Astrocyte (in vitro differentiated cells and primary cell): Measurements from ENCODE around the gene UBE2K. TPM values are rescaled to one million over a fixed set of nuclear protein-coding genes. Genes with fewer than 3 reads are reported as not detected.

Source experiments
- DNase-seq: peaks from one replicate; pipeline ENCODE4 v3.0.0-alpha.2; 2010; ENCODE audit warnings: low read depth
- FAIRE-seq: peaks from 2 replicates; lab custom pipeline; 2011; peaks lifted over from hg19 to GRCh38; lab: Jason Lieb, UNC
- H2AFZ ChIP-seq: 2 replicates; pipeline ENCODE4 v1.6.0; 2012; ENCODE audit warnings: low read depth, low read length, inconsistent platforms
- H3K27ac ChIP-seq: 2 replicates; pipeline ENCODE4 v1.5.1; 2011; ENCODE audit warnings: low read depth, low read length, inconsistent platforms
- H3K27me3 ChIP-seq: 2 replicates; pipeline ENCODE4 v1.6.0; 2011; ENCODE audit warnings: low read length, inconsistent platforms; ENCODE audit not compliant: insufficient read depth
- H3K36me3 ChIP-seq: 2 replicates; pipeline ENCODE4 v1.5.1; 2011; ENCODE audit warnings: low read length, inconsistent platforms; ENCODE audit not compliant: insufficient read depth
- H3K4me1 ChIP-seq: 2 replicates; pipeline ENCODE4 v1.5.1; 2011; ENCODE audit warnings: low read length, inconsistent platforms; ENCODE audit not compliant: insufficient read depth
- H3K4me2 ChIP-seq: 2 replicates; pipeline ENCODE4 v1.6.0; 2012; ENCODE audit warnings: low read length, inconsistent platforms
- H3K4me3 ChIP-seq: 2 replicates; pipeline ENCODE4 v1.5.1; 2011; ENCODE audit warnings: low read depth, mild to moderate bottlenecking, low read length, inconsistent platforms; ENCODE audit not compliant: insufficient read depth
- H3K79me2 ChIP-seq: 2 replicates; pipeline ENCODE4 v1.6.0; 2012; ENCODE audit warnings: mild to moderate bottlenecking, low read length, inconsistent platforms; ENCODE audit not compliant: insufficient read depth
- H3K9ac ChIP-seq: 2 replicates; pipeline ENCODE4 v1.6.0; 2012; ENCODE audit warnings: mild to moderate bottlenecking, low read length, inconsistent platforms
- H3K9me3 ChIP-seq: 2 replicates; pipeline ENCODE4 v1.5.1; 2012; ENCODE audit warnings: low read depth, mild to moderate bottlenecking, low read length, inconsistent platforms; ENCODE audit not compliant: insufficient read depth
- H4K20me1 ChIP-seq: 2 replicates; pipeline ENCODE4 v1.6.0; 2012; ENCODE audit warnings: low read length, inconsistent platforms; ENCODE audit not compliant: insufficient read depth
- H3K27ac Mint-ChIP-seq: one replicate; pipeline ENCODE4 v1.8.0; 2021; ENCODE audit warnings: mild to moderate bottlenecking, mixed read lengths; ENCODE audit not compliant: unreplicated experiment
- H3K27me3 Mint-ChIP-seq: one replicate; pipeline ENCODE4 v1.8.0; 2021; ENCODE audit warnings: low read depth, mixed read lengths; ENCODE audit not compliant: unreplicated experiment
- H3K36me3 Mint-ChIP-seq: one replicate; pipeline ENCODE4 v1.8.0; 2021; ENCODE audit warnings: low read depth, mixed read lengths; ENCODE audit not compliant: unreplicated experiment
- H3K4me1 Mint-ChIP-seq: one replicate; pipeline ENCODE4 v1.8.0; 2021; ENCODE audit warnings: low read depth, mixed read lengths; ENCODE audit not compliant: unreplicated experiment
- H3K4me3 Mint-ChIP-seq: one replicate; pipeline ENCODE4 v1.8.0; 2021; ENCODE audit warnings: mild to moderate bottlenecking, moderate library complexity, mixed read lengths; ENCODE audit not compliant: unreplicated experiment
- H3K9me3 Mint-ChIP-seq: one replicate; pipeline ENCODE4 v1.8.0; 2021; ENCODE audit warnings: mild to moderate bottlenecking, mixed read lengths; ENCODE audit not compliant: unreplicated experiment
- CTCF ChIP-seq: IDR thresholded peaks from 2 replicates; pipeline ENCODE4 v1.5.1; 2011; ENCODE audit warnings: low read depth, mild to moderate bottlenecking, inconsistent platforms, low read length, moderate library complexity; ENCODE audit not compliant: insufficient read depth
- EZH2 ChIP-seq: IDR thresholded peaks from 2 replicates; pipeline ENCODE4 v1.6.1; 2012; ENCODE audit warnings: mild to moderate bottlenecking, low read length, inconsistent platforms; ENCODE audit not compliant: insufficient read depth
- total RNA-seq: library from RNA; stranded (reverse); gene quantifications from 2 replicates; pipeline ENCODE4 v1.2.1, GENCODE V29; 2021

Gene UBE2K
- total RNA-seq, 1 donor from 2014 or later: 134 TPM

GRCh38 chr4:39713691-39714090, 15.8 kb downstream of the UBE2K start:
- peak overlapping the region; percentile 83 for H3K27ac Mint-ChIP-seq
- DNase-seq (no peak), FAIRE-seq (no peak)
- H3K4me1 Mint-ChIP-seq: peaks cover 22% of the 10 kb centered on the region
- H3K27me3 Mint-ChIP-seq: no peaks in the 10 kb centered on the region
- no peaks in the 10 kb centered on the region for H3K9me3 ChIP-seq
- peaks cover 15% of the 10 kb centered on the region for H3K36me3 Mint-ChIP-seq
- H3K4me3 ChIP-seq: no peak overlapping the region
- H2AFZ ChIP-seq: no peak overlapping the region
- no peak for TF ChIP-seq CTCF
- no peak for TF ChIP-seq EZH2
- H3K4me3 Mint-ChIP-seq: no peak overlapping the region
- H3K79me2 ChIP-seq: peaks cover 96% of the 10 kb centered on the region
- H3K27ac ChIP-seq: no peak overlapping the region
- H3K4me2 ChIP-seq: no peak overlapping the region
- no peaks in the 10 kb centered on the region for H3K27me3 ChIP-seq
- H3K9ac ChIP-seq: no peak overlapping the region
- H3K9me3 Mint-ChIP-seq: no peaks in the 10 kb centered on the region
- H3K36me3 ChIP-seq: no peaks in the 10 kb centered on the region
- H4K20me1 ChIP-seq: peaks cover 85% of the 10 kb centered on the region
- H3K4me1 ChIP-seq: no peaks in the 10 kb centered on the region

- no peaks in the 10 kb centered on the region for H3K36me3 ChIP-seq
- H3K9me3 Mint-ChIP-seq: no peaks in the 10 kb centered on the region
- peaks cover 21% of the 10 kb centered on the region for H3K4me1 Mint-ChIP-seq
- no peak for FAIRE-seq
- H3K79me2 ChIP-seq: peaks cover 96% of the 10 kb centered on the region
- H3K9me3 ChIP-seq: no peaks in the 10 kb centered on the region
- no peak overlapping the region for H3K4me3 Mint-ChIP-seq
- H3K4me1 ChIP-seq: no peaks in the 10 kb centered on the region
- H3K27ac ChIP-seq: no peak overlapping the region
- no peak overlapping the region for H3K9ac ChIP-seq
- no peaks in the 10 kb centered on the region for H3K27me3 ChIP-seq
- H3K27me3 Mint-ChIP-seq: no peaks in the 10 kb centered on the region
- H3K4me2 ChIP-seq: no peak overlapping the region
- no peak for TF ChIP-seq CTCF
- peaks cover 85% of the 10 kb centered on the region for H4K20me1 ChIP-seq
- no peak overlapping the region for H3K4me3 ChIP-seq
- peaks cover 18% of the 10 kb centered on the region for H3K36me3 Mint-ChIP-seq
- no peak for DNase-seq
- H2AFZ ChIP-seq: no peak overlapping the region
- H3K27ac Mint-ChIP-seq: peak overlapping the region; percentile 83
Observed at GRCh38 chr4:39714166-39714565, 16.2 kb downstream of the UBE2K start.

GRCh38 chr4:39715788-39716187, 17.9 kb downstream of the UBE2K start:
- FAIRE-seq: no peak
- H3K4me1 ChIP-seq: no peaks in the 10 kb centered on the region
- H3K4me1 Mint-ChIP-seq: peaks cover 28% of the 10 kb centered on the region

More at GRCh38 chr4:39715788-39716187, 17.9 kb downstream of the UBE2K start:
- no peak overlapping the region for H3K27ac Mint-ChIP-seq
- TF ChIP-seq CTCF (no peak), EZH2 (no peak)
- no peak overlapping the region for H3K9ac ChIP-seq
- no peaks in the 10 kb centered on the region for H3K36me3 ChIP-seq
- H3K4me3 ChIP-seq: no peak overlapping the region
- no peak overlapping the region for H2AFZ ChIP-seq
- no peaks in the 10 kb centered on the region for H3K9me3 ChIP-seq
- H4K20me1 ChIP-seq: peaks cover 84% of the 10 kb centered on the region
- no peaks in the 10 kb centered on the region for H3K27me3 Mint-ChIP-seq
- no peak overlapping the region for H3K4me2 ChIP-seq
- no peak overlapping the region for H3K27ac ChIP-seq
- H3K79me2 ChIP-seq: peaks cover 96% of the 10 kb centered on the region
- H3K27me3 ChIP-seq: no peaks in the 10 kb centered on the region
- H3K4me3 Mint-ChIP-seq: peak overlapping the region; percentile 17
- DNase-seq: no peak
- H3K36me3 Mint-ChIP-seq: peaks cover 18% of the 10 kb centered on the region
- H3K9me3 Mint-ChIP-seq: no peaks in the 10 kb centered on the region
